ENCODE data around the gene CHMP4B.

Gene CHMP4B

GRCh38 chr20:33822423-33822822 lies 11.3 kb downstream of the CHMP4B start:
- DNase-seq = no peak

- DNase-seq = no peak
These were observed 11.8 kb downstream of the CHMP4B start for GRCh38 chr20:33822991-33823390.

GRCh38 chr20:33824852-33825251 lies 13.7 kb downstream of the CHMP4B start:
- DNase-seq = no peak

GRCh38 chr20:33825340-33826269 lies 14.5 kb downstream of the CHMP4B start:
- DNase-seq = no peak

- no peak for DNase-seq
These were observed 15.2 kb downstream of the CHMP4B start for GRCh38 chr20:33826270-33826897.

- no peak for DNase-seq
These were observed 16.0 kb downstream of the CHMP4B start for GRCh38 chr20:33827109-33827508.

GRCh38 chr20:33827634-33828325 lies 16.6 kb downstream of the CHMP4B start:
- no peak for DNase-seq

GRCh38 chr20:33828326-33828844 lies 17.2 kb downstream of the CHMP4B start:
- DNase-seq = no peak

GRCh38 chr20:33828967-33829560 lies 17.9 kb downstream of the CHMP4B start:
- no peak for DNase-seq

- DNase-seq = no peak
These were observed 18.5 kb downstream of the CHMP4B start for GRCh38 chr20:33829636-33830035.

- no peak for DNase-seq
These were observed 19.2 kb downstream of the CHMP4B start for GRCh38 chr20:33830371-33830770.

- no peak for DNase-seq
These were observed 21.1 kb downstream of the CHMP4B start for GRCh38 chr20:33832103-33832804.

GRCh38 chr20:33833333-33833732 lies 22.2 kb downstream of the CHMP4B start:
- DNase-seq = no peak

GRCh38 chr20:33835615-33836172 lies 24.5 kb downstream of the CHMP4B start:
- DNase-seq = no peak

- no peak for DNase-seq
These were observed 25.1 kb downstream of the CHMP4B start for GRCh38 chr20:33836277-33836676.

GRCh38 chr20:33837096-33837830 lies 26.1 kb downstream of the CHMP4B start:
- DNase-seq = no peak

GRCh38 chr20:33838035-33838864 lies 27.1 kb downstream of the CHMP4B start:
- no peak for DNase-seq

- DNase-seq = no peak
These were observed 28.4 kb downstream of the CHMP4B start for GRCh38 chr20:33839591-33839990.

GRCh38 chr20:33840160-33840559 lies 29.0 kb downstream of the CHMP4B start:
- DNase-seq = no peak

GRCh38 chr20:33840759-33841435 lies 29.7 kb downstream of the CHMP4B start:
- DNase-seq = no peak

Data from activated gamma-delta T cell (primary cell).